CD4-positive, alpha-beta T cell treated with Interleukin-15 for 4 hours (primary cell): ENCODE measurements around the gene IFRD2.
"Not testable (repeated sequence)": the region's sequence is repeated elsewhere in the genome, so short reads cannot be mapped to it uniquely, and the experiment has no call there.

Source experiments
- DNase-seq: peaks from one replicate; pipeline ENCODE4 v3.0.0-alpha.2; 2020; ENCODE audit warnings: low spot score

The IFRD2 gene

DNA sequence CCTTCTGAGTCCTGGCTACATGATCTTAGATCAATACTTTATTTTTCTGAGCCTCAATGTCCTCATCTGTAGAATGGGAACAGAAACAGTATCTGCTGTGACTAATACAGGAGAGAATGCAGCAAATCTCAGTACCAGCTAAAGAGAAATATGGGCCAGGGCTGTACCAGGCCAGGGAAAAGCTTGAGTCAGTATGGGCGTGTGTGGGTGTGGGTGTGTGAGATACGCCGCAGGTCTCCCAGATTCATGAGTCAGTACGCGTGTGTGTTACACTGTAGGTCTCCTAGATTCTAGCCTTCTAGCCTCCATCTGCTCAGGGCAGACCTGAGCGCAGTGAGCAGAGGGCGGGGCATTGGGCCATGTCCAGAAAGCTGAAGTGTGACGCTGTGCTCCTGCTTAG lies 41.0 kb downstream of the IFRD2 start:
- DNase-seq = no peak

DNA sequence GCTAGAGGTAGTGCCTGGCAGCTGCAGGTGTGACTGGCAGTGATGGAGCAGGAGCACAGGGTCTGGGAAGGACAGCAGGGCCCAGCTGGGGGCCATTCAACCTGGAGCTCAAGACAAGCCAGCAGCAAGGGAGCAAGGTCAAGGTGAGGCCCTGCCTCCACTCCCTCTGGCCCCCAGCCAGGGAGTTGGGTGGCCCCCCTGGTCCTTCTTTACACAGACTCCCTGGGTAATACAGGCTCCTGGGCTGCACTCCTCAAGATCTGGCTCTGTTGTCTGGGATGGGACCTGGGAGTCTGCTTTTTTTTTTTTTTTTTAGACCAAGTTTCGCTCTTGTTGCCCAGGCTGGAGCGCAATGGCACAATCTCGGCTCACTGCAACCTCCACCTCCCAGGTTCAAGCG lies 41.7 kb downstream of the IFRD2 start:
- no peak for DNase-seq

DNA sequence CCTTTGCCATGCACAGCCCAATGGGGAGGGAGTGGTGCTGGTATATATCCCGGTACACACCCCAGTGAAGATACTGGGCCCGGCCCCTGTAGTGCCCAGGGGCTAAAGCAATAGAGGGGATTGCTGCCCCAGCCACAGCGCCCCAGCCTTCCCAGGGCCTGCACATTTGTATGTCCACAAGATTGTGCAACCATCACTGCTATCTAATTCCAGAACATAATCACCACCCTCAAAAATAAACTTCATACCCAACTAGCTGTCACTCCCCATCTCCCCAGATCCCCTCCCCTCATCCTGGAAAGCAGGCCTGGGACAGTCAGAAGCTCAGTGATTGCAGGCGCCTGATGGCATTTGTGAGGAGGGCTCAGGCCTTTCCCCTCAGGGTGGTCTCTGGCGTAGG lies 42.8 kb downstream of the IFRD2 start:
- no peak for DNase-seq

DNA sequence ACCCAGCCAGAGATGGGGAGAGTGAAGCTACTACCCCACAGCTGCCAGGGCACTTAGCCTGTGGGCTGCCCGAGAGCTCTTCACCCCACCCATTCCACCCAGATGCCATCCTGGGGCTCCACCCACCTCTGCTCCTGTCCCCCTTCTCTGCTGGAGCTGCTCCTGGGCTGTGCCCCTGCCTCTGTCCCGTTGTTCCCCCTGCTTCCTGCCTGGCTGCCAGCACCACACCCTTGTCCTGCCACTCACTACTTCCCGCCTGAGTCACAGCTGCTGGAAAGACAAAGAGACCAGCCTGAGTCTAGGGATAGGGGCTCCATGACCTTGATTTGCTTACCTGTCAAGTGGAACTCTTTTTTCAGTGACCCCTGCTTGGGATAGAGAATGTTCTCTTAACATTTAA lies 43.8 kb downstream of the IFRD2 start:
- DNase-seq = no peak

DNA sequence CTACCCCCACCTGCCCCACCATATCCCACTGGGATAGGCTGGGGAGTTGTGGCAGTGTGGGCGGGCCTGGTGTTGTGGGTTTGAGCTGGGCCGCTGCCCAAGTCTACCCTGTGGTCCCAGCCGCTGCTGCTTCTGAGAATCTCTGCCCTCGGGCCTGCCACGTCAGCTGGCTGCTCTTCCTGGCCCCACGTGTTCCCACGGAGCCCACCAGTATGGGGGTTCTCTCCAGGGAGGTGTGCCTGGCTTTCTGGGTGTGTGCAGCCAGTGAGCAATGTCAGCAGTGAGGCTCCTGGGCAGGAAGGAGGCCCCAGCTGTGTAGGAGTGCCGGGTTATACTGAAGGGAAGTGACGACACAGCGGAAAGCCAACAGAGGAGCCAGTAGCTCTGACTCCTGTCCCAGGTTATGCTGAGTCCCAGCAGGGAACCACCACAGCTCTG lies 45.7 kb downstream of the IFRD2 start:
- peak; percentile 91 for DNase-seq

DNA sequence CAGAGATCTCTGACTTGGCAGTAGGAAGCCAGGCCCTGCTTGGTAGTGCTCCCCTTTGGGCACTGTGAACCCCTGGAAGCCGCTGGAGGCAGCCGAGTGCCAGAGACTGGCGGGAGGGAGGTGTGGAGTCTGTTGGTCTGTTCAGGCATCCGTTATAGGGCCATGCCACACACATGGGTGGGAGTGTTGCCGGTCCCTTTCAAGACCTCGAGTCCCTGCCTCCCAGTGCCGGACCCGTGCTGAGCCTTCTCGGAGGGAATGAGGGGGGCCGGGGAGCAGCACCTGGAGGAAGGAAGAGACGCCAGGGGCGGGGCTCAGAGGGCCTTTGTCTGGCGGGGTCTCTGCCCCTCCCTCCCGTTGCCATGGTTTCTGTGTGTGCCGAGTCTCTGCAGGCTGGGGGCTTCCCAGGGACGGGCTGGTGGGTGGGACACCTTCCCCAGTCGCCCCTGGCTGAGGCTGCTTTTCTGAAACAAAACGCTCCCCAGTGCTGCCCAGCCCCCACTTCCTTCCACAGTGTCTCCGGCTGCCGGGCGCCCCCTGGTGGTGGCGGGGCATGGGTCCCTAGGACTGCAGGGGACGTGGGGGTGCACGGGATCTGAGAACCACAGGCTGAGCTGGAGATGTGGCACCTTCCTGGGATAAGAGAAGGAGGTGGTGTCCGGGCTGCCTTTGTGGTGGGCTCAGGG lies 46.3 kb downstream of the IFRD2 start:
- DNase-seq = peak; percentile 94

DNA sequence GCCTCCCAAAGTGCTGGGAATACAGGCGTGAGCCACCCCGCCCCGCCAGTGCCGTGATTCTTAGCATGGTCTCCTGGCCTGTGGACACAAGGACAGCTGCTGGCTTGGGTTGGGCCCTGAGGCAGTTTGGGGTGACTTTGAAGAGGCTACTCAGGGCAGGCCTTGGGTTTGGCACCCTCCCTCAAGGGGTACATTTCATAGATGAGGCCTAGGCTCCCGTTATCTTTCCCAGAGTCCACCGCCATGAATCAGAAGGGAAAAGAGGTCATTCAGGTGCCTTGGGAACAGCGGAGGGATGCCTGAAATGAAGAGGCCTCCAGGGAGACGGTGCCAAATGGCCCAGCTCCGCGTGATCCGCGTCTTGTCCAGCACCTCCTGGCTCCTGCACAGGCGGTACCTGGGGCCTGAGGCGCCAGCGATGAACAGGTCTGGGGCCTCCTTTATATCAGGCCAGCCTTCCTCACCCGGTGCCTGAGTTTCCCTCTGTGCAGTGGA lies 46.9 kb downstream of the IFRD2 start:
- no peak for DNase-seq

DNA sequence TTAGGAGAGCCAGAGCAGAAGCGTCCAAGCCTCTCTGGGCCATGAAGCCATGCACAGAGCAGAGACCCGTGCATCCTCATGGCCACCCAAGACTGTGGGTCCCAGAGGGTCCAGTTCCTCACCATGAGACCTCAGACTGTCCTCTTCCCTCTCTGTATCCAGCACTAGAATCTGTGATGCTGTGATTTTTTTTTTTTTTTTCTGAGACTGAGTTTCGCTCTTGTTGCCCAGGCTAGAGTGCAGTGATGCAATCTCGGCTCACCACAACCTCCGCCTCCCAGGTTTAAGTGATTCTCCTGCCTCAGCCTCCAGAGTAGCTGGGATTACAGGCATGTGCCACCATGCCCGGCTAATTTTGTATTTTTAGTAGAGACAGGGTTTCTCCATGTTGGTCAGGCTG lies 47.4 kb downstream of the IFRD2 start:
- not testable (repeated sequence) for DNase-seq

DNA sequence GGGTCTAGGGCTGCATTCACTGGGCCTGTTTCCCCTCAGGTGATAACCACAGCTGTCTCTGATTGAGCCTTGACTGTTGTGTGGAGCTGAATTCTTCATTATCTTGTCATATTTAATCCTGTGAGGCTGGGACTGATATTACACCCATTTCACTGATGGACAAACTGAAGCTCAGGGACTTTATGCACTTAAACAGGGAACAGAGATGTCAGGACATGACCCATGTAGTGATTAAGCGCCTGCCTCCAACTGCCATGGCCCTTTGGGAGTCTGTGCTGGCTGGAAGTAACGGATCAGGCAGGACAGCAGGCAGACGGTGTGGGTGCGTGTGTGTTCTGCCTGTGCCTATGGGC lies 48.7 kb downstream of the IFRD2 start:
- no peak for DNase-seq

DNA sequence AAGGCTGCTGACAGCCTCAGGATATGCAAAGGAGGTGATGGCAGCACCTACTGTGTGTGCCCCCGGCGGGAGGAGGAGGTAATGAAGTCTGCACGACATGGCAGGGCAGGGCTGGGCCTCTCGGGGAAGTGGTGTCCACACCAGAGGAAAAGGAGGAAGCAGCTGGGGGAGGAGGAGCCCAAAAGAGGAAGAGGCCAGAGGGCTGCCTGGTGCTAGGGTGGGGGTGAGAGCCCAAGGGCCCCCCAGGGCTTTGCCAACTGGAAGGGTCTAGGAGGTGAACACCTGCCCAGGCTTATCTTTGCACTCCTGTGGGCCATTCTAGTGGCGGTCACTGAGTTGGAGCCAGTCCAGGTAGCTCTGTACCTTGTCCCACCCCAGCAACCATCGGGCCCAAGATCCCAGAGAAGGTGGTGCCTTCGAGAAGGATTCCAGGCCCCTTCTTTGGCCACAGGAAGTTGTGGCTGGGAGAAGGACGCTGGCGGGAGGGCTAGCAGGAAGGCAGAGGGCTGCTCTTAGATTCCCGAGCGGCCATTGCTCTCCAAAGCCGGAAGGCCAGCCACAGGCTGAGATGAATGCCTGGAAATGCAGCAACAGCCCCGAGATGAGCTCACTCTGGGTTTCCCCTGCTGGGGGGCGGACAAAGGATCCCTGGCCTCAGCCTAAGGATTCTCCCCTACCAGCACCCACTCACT lies 49.2 kb downstream of the IFRD2 start:
- peak; percentile 34 for DNase-seq

DNA sequence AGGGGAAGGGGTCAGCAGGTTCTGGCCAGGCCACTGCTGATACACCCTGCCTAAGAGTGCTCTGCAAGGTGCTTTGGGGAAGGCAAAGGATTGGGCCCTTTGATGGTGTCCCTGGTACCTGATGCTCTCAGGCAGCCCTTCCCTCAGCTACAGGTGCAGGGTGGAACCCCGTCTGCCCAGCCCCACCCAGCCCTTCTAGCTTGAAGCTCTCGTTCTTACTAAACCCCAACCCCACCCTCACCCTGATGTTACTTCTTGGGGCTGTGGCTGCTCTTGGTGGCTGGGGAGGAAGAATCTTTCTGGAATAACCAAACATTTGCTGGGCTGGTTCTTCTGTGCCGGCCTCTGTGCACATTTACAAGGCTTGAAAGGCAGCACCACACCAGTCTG lies 49.9 kb downstream of the IFRD2 start:
- peak; percentile 32 for DNase-seq

DNA sequence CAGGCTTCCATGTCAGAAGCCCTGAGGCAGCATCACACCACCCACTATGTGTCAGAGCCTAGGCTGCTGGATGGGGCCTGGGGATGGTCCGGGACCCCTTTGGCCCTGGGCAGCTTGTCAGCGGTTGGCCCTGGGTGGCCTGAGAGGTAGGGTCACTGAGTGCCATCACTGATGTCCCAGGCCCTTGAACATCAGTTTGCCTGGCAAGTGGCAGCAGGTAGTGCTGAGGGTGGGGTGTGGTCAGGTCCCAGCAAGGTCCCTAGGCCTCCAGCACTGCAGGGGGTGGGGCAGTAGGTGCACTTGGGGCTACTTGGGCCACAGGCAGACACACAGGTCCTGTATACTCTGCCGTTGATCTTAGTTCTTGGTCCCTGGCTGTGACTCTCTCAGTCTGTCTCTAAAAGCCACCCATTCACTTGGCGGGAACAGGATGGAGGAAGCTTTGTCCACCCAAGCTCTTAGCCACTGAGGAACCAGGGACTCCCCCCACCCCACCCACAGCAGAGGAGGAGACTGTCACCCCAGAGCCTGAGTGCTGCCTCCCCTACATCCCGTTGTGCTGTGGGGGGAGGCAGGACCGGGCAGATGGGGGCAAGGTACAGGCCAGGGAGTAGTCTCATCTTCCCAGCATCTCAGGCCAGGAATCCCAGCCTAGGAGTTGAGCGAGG lies 50.4 kb downstream of the IFRD2 start:
- DNase-seq = no peak

DNA sequence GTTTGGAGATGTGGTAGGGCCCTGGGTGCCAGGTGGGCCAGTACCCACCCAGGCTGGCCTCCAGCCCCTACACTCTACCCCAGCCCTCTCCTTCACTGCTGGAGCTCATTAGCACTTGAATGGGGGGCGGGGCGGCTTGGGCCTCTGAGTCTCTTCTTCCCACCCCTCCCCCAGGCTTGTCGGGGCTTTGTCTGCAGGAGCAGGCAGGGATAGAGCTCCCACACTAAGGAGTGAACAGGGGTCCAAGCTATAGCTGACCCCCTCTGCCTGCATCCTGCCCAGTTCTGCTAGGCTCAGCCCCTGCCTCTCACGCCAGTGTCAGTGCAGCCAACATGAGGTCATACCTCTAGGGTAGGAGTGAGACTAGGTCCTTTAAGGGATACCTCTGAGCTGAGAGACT lies 51.1 kb downstream of the IFRD2 start:
- DNase-seq = no peak

DNA sequence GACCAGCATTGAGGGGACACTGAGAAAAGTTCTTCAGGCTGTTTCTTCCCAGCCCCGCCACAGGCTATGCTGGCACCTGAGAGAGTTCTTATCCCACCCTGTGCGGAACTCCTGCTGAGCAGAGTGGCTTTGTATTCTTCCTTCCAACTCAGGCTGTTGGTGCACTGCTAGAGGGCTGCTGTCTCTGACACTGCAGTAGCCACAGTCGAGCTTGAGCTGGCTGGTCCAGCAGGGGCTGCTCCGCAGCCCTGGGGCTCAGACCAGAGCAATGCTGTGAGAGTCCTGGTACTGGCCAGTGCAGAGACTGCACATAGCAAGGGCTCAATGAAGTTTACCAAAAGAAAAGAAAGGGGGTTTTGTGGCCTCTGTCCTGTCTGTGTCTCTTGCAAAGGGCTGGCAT lies 52.6 kb downstream of the IFRD2 start:
- DNase-seq = no peak

DNA sequence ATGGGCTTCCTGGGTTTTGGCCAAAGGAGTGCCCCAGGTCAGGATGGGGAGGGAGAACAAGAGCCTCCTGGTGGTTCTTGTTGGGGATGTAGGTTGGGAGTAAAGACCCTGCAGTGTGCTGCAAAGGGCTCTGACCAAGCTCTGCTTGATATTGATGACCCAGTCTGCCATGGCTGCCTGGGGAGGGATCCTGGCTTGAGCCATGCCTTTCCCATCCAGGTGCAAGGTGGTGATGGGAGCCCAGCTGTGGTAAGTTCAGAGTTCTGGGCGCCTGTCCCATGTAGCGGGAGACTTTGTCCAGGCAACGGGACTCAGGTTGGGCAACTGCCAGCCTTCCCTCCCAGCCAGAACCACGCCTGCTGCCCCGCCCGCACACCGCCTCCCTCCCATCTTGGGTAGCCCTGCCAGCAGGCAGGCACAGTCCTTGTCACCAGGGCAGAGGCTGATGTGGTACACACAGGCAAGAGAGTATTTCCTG lies 53.6 kb downstream of the IFRD2 start:
- DNase-seq = peak; percentile 31

DNA sequence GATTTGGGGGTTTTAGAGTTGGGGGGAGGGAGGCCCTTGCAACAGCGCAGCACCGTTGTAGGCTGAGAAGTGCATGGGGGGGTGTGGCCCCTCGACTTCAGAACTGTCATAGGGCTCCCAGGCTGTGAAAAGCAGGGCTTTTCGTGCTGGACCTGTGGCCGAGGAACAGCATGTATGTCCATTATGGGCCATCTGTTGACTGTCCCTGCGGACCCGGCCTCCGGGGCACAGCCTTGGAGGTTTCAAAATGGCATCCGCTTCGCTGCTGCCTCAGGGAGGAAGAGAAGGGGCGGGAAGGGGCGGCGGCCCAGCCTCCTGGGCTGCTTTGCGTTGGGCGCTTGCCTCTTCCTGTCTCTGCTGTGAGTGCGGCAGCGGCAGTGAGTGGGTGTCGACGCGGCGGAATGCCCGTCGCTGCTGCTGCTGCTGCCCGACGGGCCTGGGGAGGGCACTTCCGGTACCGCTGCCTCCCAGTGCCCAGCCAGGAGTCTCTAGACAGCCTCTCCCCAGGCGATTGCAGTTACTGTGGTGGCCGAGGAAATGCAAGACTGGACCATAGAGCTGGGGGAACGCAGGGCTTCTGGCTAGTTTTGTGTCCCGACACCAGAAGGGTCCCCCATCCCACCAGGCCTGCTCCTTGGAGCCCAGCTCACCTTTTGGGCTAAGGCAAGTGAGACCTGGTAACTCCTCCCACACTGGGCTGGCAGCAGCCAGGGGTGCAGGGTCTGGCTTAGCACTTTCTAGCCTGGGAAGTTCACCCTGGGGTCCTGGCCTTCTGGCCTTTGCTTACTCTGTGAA lies 54.3 kb downstream of the IFRD2 start:
- peak; percentile 84 for DNase-seq
